ENCODE results near the gene CST11. TPM values are rescaled to one million over a fixed set of nuclear protein-coding genes. Genes with fewer than 3 reads are reported as not detected.

The CST11 gene, protein sequence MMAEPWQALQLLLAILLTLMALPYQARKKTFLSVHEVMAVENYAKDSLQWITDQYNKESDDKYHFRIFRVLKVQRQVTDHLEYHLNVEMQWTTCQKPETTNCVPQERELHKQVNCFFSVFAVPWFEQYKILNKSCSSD
- not detected for polyA plus RNA-seq (2012; ENCODE audit: insufficient read depth, insufficient read length, low read depth)

- DNase-seq = no peak
- no peaks in the 10 kb centered on the region for H3K36me3 ChIP-seq
- TF ChIP-seq, protein P1, sequence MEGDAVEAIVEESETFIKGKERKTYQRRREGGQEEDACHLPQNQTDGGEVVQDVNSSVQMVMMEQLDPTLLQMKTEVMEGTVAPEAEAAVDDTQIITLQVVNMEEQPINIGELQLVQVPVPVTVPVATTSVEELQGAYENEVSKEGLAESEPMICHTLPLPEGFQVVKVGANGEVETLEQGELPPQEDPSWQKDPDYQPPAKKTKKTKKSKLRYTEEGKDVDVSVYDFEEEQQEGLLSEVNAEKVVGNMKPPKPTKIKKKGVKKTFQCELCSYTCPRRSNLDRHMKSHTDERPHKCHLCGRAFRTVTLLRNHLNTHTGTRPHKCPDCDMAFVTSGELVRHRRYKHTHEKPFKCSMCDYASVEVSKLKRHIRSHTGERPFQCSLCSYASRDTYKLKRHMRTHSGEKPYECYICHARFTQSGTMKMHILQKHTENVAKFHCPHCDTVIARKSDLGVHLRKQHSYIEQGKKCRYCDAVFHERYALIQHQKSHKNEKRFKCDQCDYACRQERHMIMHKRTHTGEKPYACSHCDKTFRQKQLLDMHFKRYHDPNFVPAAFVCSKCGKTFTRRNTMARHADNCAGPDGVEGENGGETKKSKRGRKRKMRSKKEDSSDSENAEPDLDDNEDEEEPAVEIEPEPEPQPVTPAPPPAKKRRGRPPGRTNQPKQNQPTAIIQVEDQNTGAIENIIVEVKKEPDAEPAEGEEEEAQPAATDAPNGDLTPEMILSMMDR (IDR thresholded peaks at IDR 0.05; ENCODE audit: low read depth, low read length) = no peak
- no peak within 1 kb of the TSS for H3K4me3 ChIP-seq (ENCODE audit: low read depth, low read length)
- H3K4me1 ChIP-seq = no peaks in the 10 kb centered on the region
- no peaks in the 10 kb centered on the region for H3K9me3 ChIP-seq
- H3K27me3 ChIP-seq = no peaks in the 10 kb centered on the region
These were observed at the start of gene CST11 for GRCh38 chr20:23452776-23453175. TSS of gene CST11 (minus strand) at chr20:23452876. CDS start at chr20:23452811, 65 bp downstream.

- peaks cover 4% of the 10 kb centered on the region for H3K27me3 ChIP-seq
- H3K36me3 ChIP-seq = no peaks in the 10 kb centered on the region
- no peak overlapping the region for H3K4me3 ChIP-seq (ENCODE audit: low read depth, low read length)
- no peaks in the 10 kb centered on the region for H3K4me1 ChIP-seq
- TF ChIP-seq, protein P1 (IDR thresholded peaks at IDR 0.05; ENCODE audit: low read depth, low read length) = no peak
- no peaks in the 10 kb centered on the region for H3K9me3 ChIP-seq
- DNase-seq = no peak
These were observed 49.2 kb upstream of the CST11 start for GRCh38 chr20:23501926-23502325.

DNA sequence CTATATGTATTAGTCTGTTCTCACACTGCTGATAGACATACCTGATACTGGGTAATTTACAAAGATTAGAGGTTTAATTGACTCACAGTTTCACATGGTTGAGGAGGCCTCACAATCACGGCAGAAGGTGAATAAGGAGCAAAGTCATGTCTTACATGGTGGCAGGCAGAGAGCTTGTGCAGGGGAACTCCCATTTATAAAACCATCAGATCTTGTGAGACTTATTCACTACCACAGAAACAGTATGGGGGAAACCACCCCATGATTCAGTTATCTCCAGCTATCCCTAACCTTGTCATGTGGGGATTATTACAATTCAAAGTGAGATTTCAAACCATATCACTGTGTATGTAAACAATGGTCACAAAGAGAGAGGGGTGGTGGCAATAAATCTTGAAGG is 44.9 kb upstream of the CST11 start:
- H3K27me3 ChIP-seq = peaks cover 4% of the 10 kb centered on the region
- no peak for DNase-seq
- no peaks in the 10 kb centered on the region for H3K9me3 ChIP-seq
- H3K4me3 ChIP-seq (ENCODE audit: low read depth, low read length) = no peak overlapping the region
- no peaks in the 10 kb centered on the region for H3K4me1 ChIP-seq
- TF ChIP-seq, protein P1 (IDR thresholded peaks at IDR 0.05; ENCODE audit: low read depth, low read length) = no peak
- no peaks in the 10 kb centered on the region for H3K36me3 ChIP-seq

DNA sequence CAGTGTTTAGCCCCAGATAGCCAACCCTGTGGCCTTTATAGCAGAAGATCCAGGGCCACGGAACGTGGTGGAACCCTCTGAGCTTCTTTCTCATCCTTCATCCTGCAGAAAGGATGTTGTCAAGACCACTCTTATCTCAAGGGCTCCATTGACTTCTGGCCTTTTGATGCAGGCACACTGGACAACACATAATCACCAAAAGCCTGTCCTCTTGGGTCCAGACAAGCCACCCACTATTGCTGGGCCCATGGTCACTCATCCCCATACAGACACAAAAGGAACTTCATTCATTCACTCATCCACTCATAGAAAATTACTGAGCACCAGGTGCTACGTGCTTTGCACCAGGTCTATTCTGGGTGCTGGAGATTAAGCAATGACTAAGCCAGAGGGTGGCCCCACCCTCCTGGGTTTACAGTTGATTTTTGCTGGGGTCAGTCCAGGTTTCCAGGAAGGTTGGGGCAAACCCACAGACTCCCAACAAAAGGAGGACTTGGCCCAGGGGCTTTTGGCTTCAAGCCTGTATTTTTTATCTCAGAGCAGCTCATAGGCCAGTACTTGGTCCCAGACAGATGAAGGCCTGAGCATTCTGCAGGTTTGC is 40.6 kb upstream of the CST11 start:
- Histone ChIP-seq H3K36me3 (no peaks in the 10 kb centered on the region), H3K4me1 (no peaks in the 10 kb centered on the region), H3K27me3 (no peaks in the 10 kb centered on the region), H3K4me3 (ENCODE audit: low read depth, low read length) (no peak overlapping the region), H3K9me3 (no peaks in the 10 kb centered on the region)
- TF ChIP-seq, protein P1 (IDR thresholded peaks at IDR 0.05; ENCODE audit: low read depth, low read length) = no peak
- DNase-seq = no peak

DNA sequence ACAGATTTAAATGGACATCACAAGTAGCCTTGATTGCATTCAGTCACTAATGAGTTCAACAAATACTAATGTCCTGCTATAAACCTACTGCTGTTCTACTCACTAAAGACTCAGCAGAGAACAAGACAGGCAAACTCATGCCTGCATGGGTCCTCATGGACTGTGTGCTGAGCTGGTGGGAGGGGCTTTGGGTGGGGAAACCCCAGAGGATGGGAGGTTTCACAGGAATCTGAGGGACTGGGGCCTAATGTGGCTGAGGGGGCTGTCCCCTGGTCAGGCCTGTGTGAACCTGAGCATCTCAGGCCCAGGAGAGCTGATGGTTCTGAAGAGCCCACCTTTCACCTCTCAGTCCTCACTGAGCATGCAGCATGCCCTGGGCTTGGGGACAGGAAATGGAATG is 39.6 kb upstream of the CST11 start:
- H3K27me3 ChIP-seq = no peaks in the 10 kb centered on the region
- H3K4me1 ChIP-seq = no peaks in the 10 kb centered on the region
- no peak for DNase-seq
- TF ChIP-seq, protein P1 (IDR thresholded peaks at IDR 0.05; ENCODE audit: low read depth, low read length) = no peak
- no peak overlapping the region for H3K4me3 ChIP-seq (ENCODE audit: low read depth, low read length)
- no peaks in the 10 kb centered on the region for H3K36me3 ChIP-seq
- no peaks in the 10 kb centered on the region for H3K9me3 ChIP-seq

GRCh38 chr20:23490817-23491216 is 38.1 kb upstream of the CST11 start, which contains the start of gene CST8:
TSS of gene CST8 (plus strand) at chr20:23491117. CDS start at chr20:23491668, 551 bp downstream.
- H3K4me1 ChIP-seq = no peaks in the 10 kb centered on the region

More at GRCh38 chr20:23490817-23491216, 38.1 kb upstream of the CST11 start, which contains the start of gene CST8:
- Histone ChIP-seq H3K9me3 (no peaks in the 10 kb centered on the region), H3K4me3 (ENCODE audit: low read depth, low read length) (no peak within 1 kb of the TSS), H3K27me3 (no peaks in the 10 kb centered on the region), H3K36me3 (no peaks in the 10 kb centered on the region)
- DNase-seq = no peak
- TF ChIP-seq, protein P1 (IDR thresholded peaks at IDR 0.05; ENCODE audit: low read depth, low read length) = no peak

Measured in BE2C (cell line).